ENCODE results near the gene RPL13.
"Not testable (repeated sequence)": the region's sequence is repeated elsewhere in the genome, so short reads cannot be mapped to it uniquely, and the experiment has no call there.

Gene RPL13

DNA sequence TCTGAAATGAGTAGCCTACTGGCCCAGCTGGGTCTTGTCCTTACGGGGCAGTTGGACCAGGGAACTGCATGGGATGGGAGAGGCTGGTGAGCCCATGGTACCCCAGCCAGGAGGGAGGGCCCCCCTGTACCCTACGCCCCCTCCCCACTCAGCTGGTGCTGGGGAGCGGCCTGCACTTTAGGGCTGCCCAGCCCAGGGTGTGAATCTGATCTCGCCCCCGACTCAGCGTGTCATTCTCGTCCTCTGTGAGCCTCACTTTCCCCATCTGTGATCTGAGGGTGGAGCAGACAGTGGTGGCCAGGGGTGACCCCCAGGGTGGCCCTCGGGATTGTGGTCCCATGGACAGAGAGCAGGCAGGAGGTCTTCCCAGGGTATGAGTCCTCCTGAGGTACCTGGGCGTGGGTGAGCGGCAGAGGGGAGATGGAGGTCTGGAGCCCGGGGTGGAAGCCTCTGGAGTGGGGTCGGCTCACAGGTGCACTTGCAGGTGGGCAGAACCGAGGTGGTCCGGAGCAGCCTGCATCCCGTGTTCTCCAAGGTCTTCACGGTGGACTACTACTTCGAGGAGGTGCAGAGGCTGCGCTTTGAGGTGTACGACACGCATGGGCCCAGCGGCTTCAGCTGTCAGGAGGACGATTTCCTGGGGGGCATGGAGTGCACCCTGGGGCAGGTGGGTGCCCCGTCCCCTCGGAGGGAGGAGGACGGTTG, 16.7 kb downstream of the RPL13 start:
- DNase-seq (ENCODE audit: low read depth): no peak

GRCh38 chr16:89579351-89579750, 18.9 kb downstream of the RPL13 start:
- DNase-seq (ENCODE audit: low read depth): no peak

- DNase-seq (ENCODE audit: low read depth): no peak
Measured at GRCh38 chr16:89581045-89581695, 20.7 kb downstream of the RPL13 start.

- DNase-seq (ENCODE audit: low read depth): no peak
Measured at GRCh38 chr16:89581861-89582563, 21.5 kb downstream of the RPL13 start.

- no peak for DNase-seq (ENCODE audit: low read depth)
Measured at GRCh38 chr16:89582614-89583196, 22.2 kb downstream of the RPL13 start.

GRCh38 chr16:89583197-89583894, 22.9 kb downstream of the RPL13 start:
- DNase-seq (ENCODE audit: low read depth): no peak

DNA sequence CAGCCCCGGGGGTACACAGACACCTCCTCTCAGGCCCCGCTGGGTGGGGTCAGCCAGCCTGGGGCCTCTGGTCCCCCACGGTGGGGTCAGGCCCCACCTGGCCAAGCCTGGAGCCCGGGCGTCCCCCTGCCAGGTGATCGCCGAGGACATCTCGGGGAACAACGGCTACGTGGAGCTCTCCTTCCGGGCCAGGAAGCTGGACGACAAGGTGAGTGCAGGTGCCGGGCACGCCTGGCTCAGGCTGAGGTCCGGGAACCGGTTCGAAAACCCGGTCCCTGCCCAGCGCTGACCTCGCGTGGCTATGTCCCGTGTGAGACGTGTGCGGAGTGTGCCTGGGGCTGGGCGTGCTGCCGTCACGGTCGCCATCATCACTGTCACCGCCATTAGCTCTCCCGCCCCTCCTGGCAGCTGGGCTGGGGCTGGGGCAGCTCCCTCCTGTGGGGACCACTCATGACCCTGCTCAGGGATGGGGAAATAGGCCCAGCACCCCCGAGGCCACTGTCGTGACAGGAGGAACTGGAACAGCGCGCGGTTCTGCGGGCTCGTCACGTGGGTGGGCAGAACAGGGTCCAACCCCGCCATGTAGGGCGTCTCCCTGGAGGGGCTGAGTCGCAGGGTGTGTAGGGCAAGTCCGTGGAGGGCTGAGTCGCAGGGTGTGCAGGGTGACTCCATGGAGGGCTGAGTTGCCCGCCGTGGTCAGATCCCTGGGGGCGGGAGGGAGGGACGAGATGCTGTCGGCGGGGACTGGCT, 23.6 kb downstream of the RPL13 start:
- DNase-seq (ENCODE audit: low read depth): no peak

DNA sequence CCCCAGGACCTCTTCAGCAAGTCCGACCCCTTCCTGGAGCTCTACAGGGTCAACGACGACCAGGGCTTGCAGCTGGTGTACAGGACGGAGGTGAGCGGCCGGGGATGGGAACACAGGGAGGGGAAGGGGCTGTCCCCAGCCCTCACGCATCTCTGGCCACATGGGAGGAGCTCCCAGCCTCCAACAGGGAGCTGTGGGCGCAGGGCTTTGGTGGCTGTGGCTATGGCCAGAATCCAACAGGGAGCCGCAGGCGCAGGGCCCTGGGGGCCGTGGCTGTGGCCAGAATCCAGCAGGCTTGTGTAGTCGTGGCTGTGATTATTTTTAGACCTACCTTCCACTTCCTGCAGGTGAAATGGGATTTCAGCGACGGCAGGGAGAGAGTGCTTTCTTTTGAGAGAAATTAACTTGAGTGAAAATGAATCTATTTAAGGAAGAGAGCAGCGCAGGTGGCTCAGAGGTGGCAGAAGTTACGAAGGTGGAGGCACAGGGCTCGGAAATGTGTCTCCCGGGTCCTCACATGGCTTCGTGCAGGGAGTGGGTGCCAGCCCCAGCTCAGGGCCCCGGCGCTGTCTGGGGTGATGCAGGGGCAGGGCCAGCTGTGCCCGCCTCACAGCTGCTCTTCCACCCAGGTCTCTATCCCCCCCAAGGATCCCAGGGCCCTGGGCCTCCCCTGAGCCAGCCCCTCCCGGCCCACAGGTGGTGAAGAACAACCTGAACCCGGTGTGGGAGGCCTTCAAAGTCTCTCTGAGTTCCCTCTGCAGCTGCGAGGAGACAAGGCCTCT, 24.5 kb downstream of the RPL13 start:
- DNase-seq (ENCODE audit: low read depth): no peak

- no peak for DNase-seq (ENCODE audit: low read depth)
Measured at GRCh38 chr16:89586218-89586617, 25.7 kb downstream of the RPL13 start.

- DNase-seq (ENCODE audit: low read depth): no peak
Measured at GRCh38 chr16:89586853-89587252, 26.4 kb downstream of the RPL13 start.

- not testable (repeated sequence) for DNase-seq (ENCODE audit: low read depth)
Measured at GRCh38 chr16:89587676-89588075, 27.2 kb downstream of the RPL13 start.

GRCh38 chr16:89588413-89589109, 28.1 kb downstream of the RPL13 start:
- no peak for DNase-seq (ENCODE audit: low read depth)

DNA sequence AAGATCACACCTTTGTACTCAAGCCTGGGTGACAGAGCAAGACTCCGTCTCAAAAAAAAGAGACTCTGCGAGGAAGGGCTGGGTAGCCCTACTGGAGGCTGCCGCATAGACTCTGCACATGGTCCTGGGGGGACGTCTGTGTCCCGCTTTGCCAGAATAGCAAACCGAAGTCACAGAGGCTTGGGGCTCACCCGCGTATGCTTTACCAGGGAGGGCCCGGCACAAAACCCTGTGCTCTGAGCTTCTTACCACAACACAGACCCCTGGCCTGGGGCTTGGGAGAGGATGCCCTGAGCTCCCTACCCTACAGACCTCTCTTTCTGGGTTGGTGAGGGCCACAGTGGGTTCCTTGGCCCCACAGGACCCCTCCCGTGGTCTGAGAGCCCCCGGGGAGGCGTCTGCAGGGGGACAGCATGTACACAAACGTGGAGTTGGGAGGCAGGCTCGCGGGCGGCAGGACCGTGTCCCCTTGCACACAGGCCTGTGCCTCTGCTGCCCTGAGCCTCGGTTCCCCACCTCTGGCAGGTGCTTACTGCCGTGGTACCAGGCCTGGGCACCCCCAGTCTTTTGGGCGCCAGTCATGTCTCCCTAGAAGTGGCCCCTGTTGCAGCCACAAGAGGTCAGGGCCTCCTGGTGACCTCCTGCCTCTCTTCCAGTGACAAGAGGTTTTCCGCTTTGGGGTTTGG, 28.9 kb downstream of the RPL13 start:
- no peak for DNase-seq (ENCODE audit: low read depth)

GRCh38 chr16:89593841-89594240, 33.4 kb downstream of the RPL13 start:
- DNase-seq (ENCODE audit: low read depth): peak; percentile 48

DNA sequence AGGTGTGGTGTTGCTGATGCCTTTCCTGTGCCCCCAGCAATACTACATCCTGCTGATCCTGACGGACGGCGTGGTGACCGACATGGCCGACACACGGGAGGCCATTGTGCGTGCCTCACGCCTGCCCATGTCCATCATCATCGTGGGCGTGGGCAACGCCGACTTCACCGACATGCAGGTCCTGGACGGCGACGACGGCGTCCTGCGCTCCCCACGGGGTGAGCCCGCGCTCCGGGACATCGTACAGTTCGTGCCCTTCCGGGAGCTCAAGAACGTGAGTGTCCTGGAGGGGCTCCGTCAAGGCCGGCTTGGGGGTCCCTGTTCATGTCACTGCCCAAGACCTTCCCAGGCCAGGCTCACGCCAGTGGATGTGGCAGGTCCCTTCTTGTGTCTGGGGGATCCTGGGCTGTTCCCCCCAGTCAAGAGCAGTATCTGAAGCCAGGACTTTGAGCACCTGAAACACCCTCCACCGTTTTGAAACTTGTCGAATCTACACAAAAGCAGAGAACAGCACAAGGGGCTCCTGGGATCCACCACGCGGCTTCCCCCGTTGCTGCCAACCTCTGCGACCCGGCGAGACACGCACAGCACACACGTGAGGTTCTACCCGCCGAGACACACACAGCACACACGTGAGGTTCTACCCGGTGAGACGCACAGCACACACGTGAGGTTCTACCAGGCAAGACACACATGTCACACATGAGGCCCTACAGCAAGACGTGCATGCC, 35.0 kb downstream of the RPL13 start:
- no peak for DNase-seq (ENCODE audit: low read depth)

GRCh38 chr16:89596061-89596689, 35.7 kb downstream of the RPL13 start:
- DNase-seq (ENCODE audit: low read depth): no peak

DNA sequence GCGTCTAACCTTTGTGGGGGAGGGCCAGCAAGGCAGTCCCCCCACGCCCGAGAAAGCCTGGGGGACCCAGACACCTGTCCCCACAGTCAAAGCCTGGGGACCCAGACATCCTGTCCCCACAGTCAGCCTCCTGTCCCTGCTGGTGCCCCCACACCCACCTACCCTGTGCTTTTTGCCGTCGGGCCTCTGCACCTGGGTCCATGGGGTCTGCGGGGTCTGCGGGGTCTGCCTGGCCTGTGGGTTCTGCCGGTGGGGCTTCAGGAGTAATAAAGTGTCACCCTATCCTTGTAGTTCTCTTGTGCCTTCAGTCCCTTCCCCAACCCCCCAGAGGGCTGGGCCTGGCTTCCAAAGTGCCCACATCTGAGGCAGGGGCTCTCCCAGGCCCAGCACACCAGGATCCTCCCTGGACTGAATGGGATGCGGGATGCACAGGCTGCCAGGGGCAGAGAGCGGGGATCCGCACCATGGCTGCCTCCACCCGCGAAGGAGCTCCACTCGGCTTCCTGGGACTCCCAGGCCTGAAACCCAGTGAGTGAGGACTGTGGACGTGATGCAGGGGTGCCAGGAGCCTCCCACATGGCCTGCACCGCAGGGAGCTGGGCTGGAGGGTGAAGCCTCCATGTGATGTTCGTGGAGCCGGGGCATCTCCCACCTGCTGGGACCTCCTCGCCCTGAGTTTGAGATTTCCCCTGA, 36.6 kb downstream of the RPL13 start:
- DNase-seq (ENCODE audit: low read depth): no peak

DNA sequence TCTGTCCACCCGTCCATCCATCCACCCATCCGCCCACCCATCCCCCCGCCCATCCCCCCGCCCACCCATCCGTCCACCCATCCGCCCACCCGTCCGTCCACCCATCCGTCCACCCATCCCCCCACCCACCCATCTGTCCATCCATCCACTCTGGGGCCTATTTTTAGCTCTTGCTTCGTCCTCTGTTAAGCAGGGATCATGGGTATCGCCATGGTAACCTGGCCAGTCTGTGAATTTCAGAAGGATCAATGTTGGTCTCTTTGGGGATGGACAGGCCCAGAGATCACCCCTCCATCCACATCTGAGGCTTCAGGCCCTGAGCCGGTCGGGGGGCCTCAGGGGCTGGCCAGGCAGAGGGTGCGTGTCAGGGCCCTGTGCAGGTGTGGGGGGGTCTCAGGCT, 37.7 kb downstream of the RPL13 start:
- DNase-seq (ENCODE audit: low read depth): no peak

Data from T follicular helper cell (primary cell).